ENCODE data around the gene RNF115. TPM values are rescaled to one million over a fixed set of nuclear protein-coding genes. Genes with fewer than 3 reads are reported as not detected.

The RNF115 gene
- total RNA-seq, 1 donor from 2014 or later = 15.9 TPM

- no peaks in the 10 kb centered on the region for H3K4me1 Mint-ChIP-seq (ENCODE audit: unreplicated experiment)
- no peaks in the 10 kb centered on the region for H3K9me3 Mint-ChIP-seq (ENCODE audit: unreplicated experiment)
- no peak overlapping the region for H3K4me3 Mint-ChIP-seq (ENCODE audit: unreplicated experiment)
- no peaks in the 10 kb centered on the region for H3K36me3 Mint-ChIP-seq (ENCODE audit: unreplicated experiment)
- no peak for DNase-seq (ENCODE audit: extremely low spot score, unreplicated experiment)
- no peak overlapping the region for H3K27ac Mint-ChIP-seq (ENCODE audit: unreplicated experiment)
- TF ChIP-seq CTCF (IDR thresholded peaks at IDR 0.05) = no peak
- H3K27me3 Mint-ChIP-seq (ENCODE audit: unreplicated experiment) = peaks cover 4% of the 10 kb centered on the region
Observed at GRCh38 chr1:145696630-145696960, 127.3 kb downstream of the RNF115 start.

GRCh38 chr1:145695821-145696629, 127.9 kb downstream of the RNF115 start:
- TF ChIP-seq CTCF (IDR thresholded peaks at IDR 0.05) = no peak
- H3K27ac Mint-ChIP-seq (ENCODE audit: unreplicated experiment) = no peak overlapping the region
- H3K36me3 Mint-ChIP-seq (ENCODE audit: unreplicated experiment) = no peaks in the 10 kb centered on the region
- no peak overlapping the region for H3K4me3 Mint-ChIP-seq (ENCODE audit: unreplicated experiment)
- DNase-seq (ENCODE audit: extremely low spot score, unreplicated experiment) = no peak
- peaks cover 4% of the 10 kb centered on the region for H3K27me3 Mint-ChIP-seq (ENCODE audit: unreplicated experiment)
- peaks cover under 1% of the 10 kb centered on the region for H3K4me1 Mint-ChIP-seq (ENCODE audit: unreplicated experiment)
- no peaks in the 10 kb centered on the region for H3K9me3 Mint-ChIP-seq (ENCODE audit: unreplicated experiment)

- H3K27ac Mint-ChIP-seq (ENCODE audit: unreplicated experiment) = no peak overlapping the region
- no peak for DNase-seq (ENCODE audit: extremely low spot score, unreplicated experiment)
- H3K4me3 Mint-ChIP-seq (ENCODE audit: unreplicated experiment) = no peak overlapping the region
- TF ChIP-seq CTCF (IDR thresholded peaks at IDR 0.05) = no peak
- no peaks in the 10 kb centered on the region for H3K27me3 Mint-ChIP-seq (ENCODE audit: unreplicated experiment)
- no peaks in the 10 kb centered on the region for H3K9me3 Mint-ChIP-seq (ENCODE audit: unreplicated experiment)
- H3K4me1 Mint-ChIP-seq (ENCODE audit: unreplicated experiment) = peaks cover 11% of the 10 kb centered on the region
- no peaks in the 10 kb centered on the region for H3K36me3 Mint-ChIP-seq (ENCODE audit: unreplicated experiment)
Observed at GRCh38 chr1:145692785-145693443, 131.0 kb downstream of the RNF115 start.

- DNase-seq (ENCODE audit: extremely low spot score, unreplicated experiment) = no peak
- H3K27me3 Mint-ChIP-seq (ENCODE audit: unreplicated experiment) = no peaks in the 10 kb centered on the region
- H3K36me3 Mint-ChIP-seq (ENCODE audit: unreplicated experiment) = no peaks in the 10 kb centered on the region
- no peak overlapping the region for H3K27ac Mint-ChIP-seq (ENCODE audit: unreplicated experiment)
- TF ChIP-seq CTCF (IDR thresholded peaks at IDR 0.05) = no peak
- peaks cover 11% of the 10 kb centered on the region for H3K4me1 Mint-ChIP-seq (ENCODE audit: unreplicated experiment)
- no peak overlapping the region for H3K4me3 Mint-ChIP-seq (ENCODE audit: unreplicated experiment)
- no peaks in the 10 kb centered on the region for H3K9me3 Mint-ChIP-seq (ENCODE audit: unreplicated experiment)
Observed at GRCh38 chr1:145690587-145691558, 133.0 kb downstream of the RNF115 start.
